Gastrocnemius medialis (tissue), 4 donors: ENCODE data around the gene NR1H2. TPM values are rescaled to one million over a fixed set of nuclear protein-coding genes. Genes with fewer than 3 reads are reported as not detected.
A peak's percentile ranks its signal among the peaks of the same experiment; 100 is the strongest.

Source experiments
- ATAC-seq, 2 donors: fragments of 150-250 bp; one replicate each; pipeline ENCODE4 v1.9.1; 2016
- DNase-seq, 2 donors: peaks; one replicate each; pipeline ENCODE4 v3.0.0-alpha.2; 2019
- H3K27ac ChIP-seq, 4 donors: fragments of 200-600 bp; sonication (generic); 1 replicate in 1 of 4; 2 replicates in 3 of 4; pipeline ENCODE4 v1.5.1; 2016 to 2018; ENCODE audit warnings: mild to moderate bottlenecking in 2 of 4, moderate library complexity in 1 of 4
- H3K27me3 ChIP-seq, 3 donors: fragments of 200-600 bp; sonication (generic) in 2 of 3; 1 replicate in 1 of 3; 2 replicates in 2 of 3; pipeline versions ENCODE4 v1.5.1 to v1.6.0; 2016 to 2019; ENCODE audit warnings: mild to moderate bottlenecking in 1 of 3, moderate library complexity in 1 of 3
- H3K36me3 ChIP-seq, 2 donors: fragments of 200-600 bp; sonication (generic) in 1 of 2; one replicate each; pipeline ENCODE4 v1.5.1; 2017 to 2018
- H3K4me1 ChIP-seq, 2 donors: fragments of 200-600 bp; sonication (generic) in 1 of 2; one replicate each; pipeline ENCODE4 v1.5.1; 2016 to 2017; ENCODE audit warnings: mild to moderate bottlenecking in 2 of 2
- H3K4me3 ChIP-seq, 4 donors: fragments of 200-600 bp; sonication (generic) in 3 of 4; 1 replicate in 1 of 4; 2 replicates in 3 of 4; pipeline ENCODE4 v1.5.1; 2016 to 2019; ENCODE audit warnings: mild to moderate bottlenecking in 2 of 4
- H3K9me3 ChIP-seq, 3 donors: fragments of 200-600 bp; sonication (generic) in 2 of 3; 1 replicate in 1 of 3; 2 replicates in 2 of 3; pipeline ENCODE4 v1.5.1; 2016 to 2019
- POLR2A ChIP-seq, 2 donors: fragments of 450-650 bp; IDR thresholded peaks; one replicate each; pipeline ENCODE4 v1.6.1; 2017; ENCODE audit warnings: antibody characterized with exemption in 2 of 2, mild to moderate bottlenecking in 2 of 2, moderate library complexity in 2 of 2
- in situ Hi-C, 4 donors: fragments of 200-750 bp; cut with MboI; loops; one replicate each; pipeline versions ENCODE4 v1.15.0 to v1.8.0; 2017; ENCODE audit warnings: low sequenced_read_pairs in 4 of 4
- intact Hi-C: fragments of 100-400 bp; cut with DNase I; formaldehyde crosslinking; loops from one replicate; pipeline ENCODE4 v1.15.1; 2023; ENCODE audit warnings: low total_unique reads
- total RNA-seq, 4 donors: library from RNA; depleted of rRNA; stranded (reverse); fragments of >200 nt; gene quantifications; one replicate each; pipeline versions ENCODE4 v1.1.0 to v1.2.3, GENCODE V29; 2016
- TF ChIP-seq, protein P1 (sequence below), 5 experiments: fragments of 450-650 bp in 3 of 5; fragments of 200-600 bp in 2 of 5; sonication (generic) in 2 of 5; IDR thresholded peaks in 4 of 5; conservative IDR thresholded peaks in 1 of 5; 1 replicate in 4 of 5; 2 replicates in 1 of 5; pipeline ENCODE4 v1.5.1; 2016 to 2019; ENCODE audit warnings: antibody characterized with exemption in 5 of 5, mild to moderate bottlenecking in 3 of 5, moderate library complexity in 3 of 5

Gene NR1H2
- total RNA-seq, 4 donors from 2014 or later, result 155 to 232 (median 200) TPM

- ATAC-seq (no peak), DNase-seq (no peak)
- Histone ChIP-seq H3K27ac (no peak overlapping the region), H3K36me3 (no peaks in the 10 kb centered on the region), H3K4me1 (peaks cover 0 to 7% of the 10 kb centered on the region in 2 donors), H3K9me3 (no peaks in the 10 kb centered on the region), H3K27me3 (peaks cover 0 to 5% (median 2%) of the 10 kb centered on the region in 3 donors), H3K4me3 (no peak overlapping the region)
- intact Hi-C loops (no loop called here), in situ Hi-C loops (no loop called here)
- no peak for TF ChIP-seq POLR2A (IDR thresholded peaks at IDR 0.05)
- TF ChIP-seq, protein P1, sequence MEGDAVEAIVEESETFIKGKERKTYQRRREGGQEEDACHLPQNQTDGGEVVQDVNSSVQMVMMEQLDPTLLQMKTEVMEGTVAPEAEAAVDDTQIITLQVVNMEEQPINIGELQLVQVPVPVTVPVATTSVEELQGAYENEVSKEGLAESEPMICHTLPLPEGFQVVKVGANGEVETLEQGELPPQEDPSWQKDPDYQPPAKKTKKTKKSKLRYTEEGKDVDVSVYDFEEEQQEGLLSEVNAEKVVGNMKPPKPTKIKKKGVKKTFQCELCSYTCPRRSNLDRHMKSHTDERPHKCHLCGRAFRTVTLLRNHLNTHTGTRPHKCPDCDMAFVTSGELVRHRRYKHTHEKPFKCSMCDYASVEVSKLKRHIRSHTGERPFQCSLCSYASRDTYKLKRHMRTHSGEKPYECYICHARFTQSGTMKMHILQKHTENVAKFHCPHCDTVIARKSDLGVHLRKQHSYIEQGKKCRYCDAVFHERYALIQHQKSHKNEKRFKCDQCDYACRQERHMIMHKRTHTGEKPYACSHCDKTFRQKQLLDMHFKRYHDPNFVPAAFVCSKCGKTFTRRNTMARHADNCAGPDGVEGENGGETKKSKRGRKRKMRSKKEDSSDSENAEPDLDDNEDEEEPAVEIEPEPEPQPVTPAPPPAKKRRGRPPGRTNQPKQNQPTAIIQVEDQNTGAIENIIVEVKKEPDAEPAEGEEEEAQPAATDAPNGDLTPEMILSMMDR (IDR thresholded peaks at IDR 0.05 in 4 of 5, conservative IDR thresholded peaks at IDR 0.05 in 1 of 5), result no peak
Measured at GRCh38 chr19:50425581-50425980, 49.3 kb downstream of the NR1H2 start.

- Histone ChIP-seq H3K9me3 (no peaks in the 10 kb centered on the region), H3K27ac (peak overlapping the region; percentile 78 to 94 (median 81)), H3K27me3 (peaks cover 0 to 5% (median 4%) of the 10 kb centered on the region in 3 donors), H3K4me1 (peaks cover 5 to 13% of the 10 kb centered on the region in 2 donors), H3K4me3 (peak overlapping the region; percentile 18 to 48 (median 29)), H3K36me3 (no peaks in the 10 kb centered on the region)
- in situ Hi-C loops, result no loop called here
- DNase-seq (no peak), ATAC-seq (no peak)
- TF ChIP-seq, protein P1 (IDR thresholded peaks at IDR 0.05 in 4 of 5, conservative IDR thresholded peaks at IDR 0.05 in 1 of 5), result no peak
- TF ChIP-seq POLR2A (IDR thresholded peaks at IDR 0.05), result no peak
- intact Hi-C loops, result no loop called here
Measured at GRCh38 chr19:50427318-50427925, 51.2 kb downstream of the NR1H2 start.

DNA sequence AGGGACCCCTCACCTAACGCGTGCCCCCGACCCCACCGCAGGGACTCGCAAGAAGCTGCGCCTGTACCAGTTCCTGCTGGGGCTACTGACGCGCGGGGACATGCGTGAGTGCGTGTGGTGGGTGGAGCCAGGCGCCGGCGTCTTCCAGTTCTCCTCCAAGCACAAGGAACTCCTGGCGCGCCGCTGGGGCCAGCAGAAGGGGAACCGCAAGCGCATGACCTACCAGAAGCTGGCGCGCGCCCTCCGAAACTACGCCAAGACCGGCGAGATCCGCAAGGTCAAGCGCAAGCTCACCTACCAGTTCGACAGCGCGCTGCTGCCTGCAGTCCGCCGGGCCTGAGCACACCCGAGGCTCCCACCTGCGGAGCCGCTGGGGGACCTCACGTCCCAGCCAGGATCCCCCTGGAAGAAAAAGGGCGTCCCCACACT, 51.8 kb downstream of the NR1H2 start:
- Histone ChIP-seq H3K36me3 (no peaks in the 10 kb centered on the region), H3K27me3 (peaks cover 4 to 10% (median 10%) of the 10 kb centered on the region in 3 donors), H3K9me3 (no peaks in the 10 kb centered on the region), H3K4me3 (peak overlapping the region; percentile 18 to 48 (median 29)), H3K4me1 (peaks cover 10 to 17% of the 10 kb centered on the region in 2 donors), H3K27ac (peak overlapping the region; percentile 78 to 94 (median 81))
- intact Hi-C loops (loop anchor here (2.0 kb wide), 1 partner anchor 51 kb away; the partner anchor contains the start of gene NR1H2), in situ Hi-C loops (no loop called here)
- TF ChIP-seq, protein P1 (IDR thresholded peaks at IDR 0.05 in 4 of 5, conservative IDR thresholded peaks at IDR 0.05 in 1 of 5), result no peak
- peak; percentile 64 to 65 for TF ChIP-seq POLR2A (IDR thresholded peaks at IDR 0.05)
- ATAC-seq (peak; percentile 54 to 67), DNase-seq (peak; percentile 87 to 97)

GRCh38 chr19:50428772-50429463, 52.7 kb downstream of the NR1H2 start:
- ATAC-seq, result no peak
- Histone ChIP-seq H3K36me3 (no peaks in the 10 kb centered on the region), H3K27ac (peak overlapping the region; percentile 78 to 94 (median 81)), H3K27me3 (peaks cover 4 to 10% (median 10%) of the 10 kb centered on the region in 3 donors), H3K4me3 (no peak overlapping the region), H3K9me3 (no peaks in the 10 kb centered on the region), H3K4me1 (peaks cover 12 to 17% of the 10 kb centered on the region in 2 donors)
- in situ Hi-C loops, result no loop called here
- DNase-seq, result no peak
- intact Hi-C loops, result loop anchor here (2.0 kb wide), 1 partner anchor 52 kb away; the partner anchor contains the start of gene NR1H2
- TF ChIP-seq POLR2A (IDR thresholded peaks at IDR 0.05), result no peak
- TF ChIP-seq, protein P1 (IDR thresholded peaks at IDR 0.05 in 4 of 5, conservative IDR thresholded peaks at IDR 0.05 in 1 of 5), result no peak
